Endothelial cell of umbilical vein (primary cell): ENCODE measurements around the gene ZDHHC23.

Source experiments
- EZH2 ChIP-seq: IDR thresholded peaks from 2 replicates; pipeline ENCODE4 v1.6.1; 2012; ENCODE audit warnings: borderline replicate concordance, low read depth, mild to moderate bottlenecking, moderate library complexity, low read length, inconsistent platforms; ENCODE audit not compliant: severe bottlenecking
- GATA2 ChIP-seq: IDR thresholded peaks from 2 replicates; pipeline ENCODE4 v1.7.0; 2011; ENCODE audit warnings: low read depth, mild to moderate bottlenecking, moderate library complexity, mixed read lengths, low read length; ENCODE audit not compliant: insufficient read length, insufficient read depth
- JUN ChIP-seq: IDR thresholded peaks from 2 replicates; pipeline ENCODE4 v1.6.1; 2011; ENCODE audit warnings: borderline replicate concordance, low read depth; ENCODE audit not compliant: insufficient read length, insufficient read depth
- MAX ChIP-seq: IDR thresholded peaks from 2 replicates; pipeline ENCODE4 v1.6.1; 2011; ENCODE audit not compliant: insufficient read depth, insufficient read length
- MYC ChIP-seq: IDR thresholded peaks from one replicate; pipeline ENCODE4 v1.6.1; 2011; ENCODE audit warnings: mild to moderate bottlenecking, low read depth, low read length
- POLR2A ChIP-seq: IDR thresholded peaks from 2 replicates; pipeline ENCODE4 v1.6.1; 2012; ENCODE audit warnings: low read depth, mild to moderate bottlenecking, control low read depth, low read length
- POLR2AphosphoS5 ChIP-seq: IDR thresholded peaks from 2 replicates; pipeline ENCODE4 v1.6.1; 2012; ENCODE audit warnings: low read depth, mild to moderate bottlenecking, control low read depth, low read length, moderate library complexity; ENCODE audit not compliant: insufficient read depth
- TF ChIP-seq, protein P1 (sequence below), 2 donors: IDR thresholded peaks; 1 replicate in 1 of 2; 2 replicates in 1 of 2; pipeline ENCODE4 v1.5.1; 2011; ENCODE audit warnings: low read length in 2 of 2, mild to moderate bottlenecking in 2 of 2, moderate library complexity in 2 of 2, control low read depth in 1 of 2, inconsistent platforms in 1 of 2, low read depth in 1 of 2; ENCODE audit not compliant: insufficient read depth in 1 of 2; ENCODE audit errors: extremely low read depth in 1 of 2

DNA sequence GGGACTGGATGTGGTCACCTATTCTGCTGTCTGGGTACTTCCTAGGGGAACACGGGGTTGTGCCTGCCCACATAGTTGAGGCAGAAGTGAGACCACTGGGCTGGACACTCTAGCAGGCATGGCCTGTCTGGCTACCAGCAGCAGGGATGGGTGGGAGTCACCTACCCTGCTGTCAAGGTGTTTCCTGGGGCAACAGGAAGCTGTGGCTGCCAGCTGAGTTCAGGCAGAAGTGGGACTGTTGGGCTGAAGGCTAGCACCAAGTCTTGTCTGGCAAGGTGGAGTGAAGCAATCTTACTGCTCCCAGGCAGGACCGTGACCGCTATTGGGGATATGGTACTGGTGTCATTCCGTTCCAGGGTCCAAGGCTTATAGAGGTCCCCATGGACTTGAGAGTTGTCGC is 20.3 kb upstream of the ZDHHC23 start:
- TF ChIP-seq, protein P1, sequence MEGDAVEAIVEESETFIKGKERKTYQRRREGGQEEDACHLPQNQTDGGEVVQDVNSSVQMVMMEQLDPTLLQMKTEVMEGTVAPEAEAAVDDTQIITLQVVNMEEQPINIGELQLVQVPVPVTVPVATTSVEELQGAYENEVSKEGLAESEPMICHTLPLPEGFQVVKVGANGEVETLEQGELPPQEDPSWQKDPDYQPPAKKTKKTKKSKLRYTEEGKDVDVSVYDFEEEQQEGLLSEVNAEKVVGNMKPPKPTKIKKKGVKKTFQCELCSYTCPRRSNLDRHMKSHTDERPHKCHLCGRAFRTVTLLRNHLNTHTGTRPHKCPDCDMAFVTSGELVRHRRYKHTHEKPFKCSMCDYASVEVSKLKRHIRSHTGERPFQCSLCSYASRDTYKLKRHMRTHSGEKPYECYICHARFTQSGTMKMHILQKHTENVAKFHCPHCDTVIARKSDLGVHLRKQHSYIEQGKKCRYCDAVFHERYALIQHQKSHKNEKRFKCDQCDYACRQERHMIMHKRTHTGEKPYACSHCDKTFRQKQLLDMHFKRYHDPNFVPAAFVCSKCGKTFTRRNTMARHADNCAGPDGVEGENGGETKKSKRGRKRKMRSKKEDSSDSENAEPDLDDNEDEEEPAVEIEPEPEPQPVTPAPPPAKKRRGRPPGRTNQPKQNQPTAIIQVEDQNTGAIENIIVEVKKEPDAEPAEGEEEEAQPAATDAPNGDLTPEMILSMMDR (IDR thresholded peaks at IDR 0.05; ENCODE audit: extremely low read depth in 1 of 2, insufficient read depth in 1 of 2, low read depth in 1 of 2, low read length in 2 of 2) = no peak
- no peak for TF ChIP-seq POLR2A
- TF ChIP-seq MAX = no peak
- no peak for TF ChIP-seq EZH2
- TF ChIP-seq GATA2 = no peak
- TF ChIP-seq MYC = no peak
- no peak for TF ChIP-seq JUN
- no peak for TF ChIP-seq POLR2AphosphoS5
